Karpas-422 (cell line): ENCODE measurements around the gene PORCN. TPM values are rescaled to one million over a fixed set of nuclear protein-coding genes. Genes with fewer than 3 reads are reported as not detected.

ENCODE experiments used
- DNase-seq: peaks from one replicate; pipeline ENCODE4 v3.0.0-alpha.2; 2015
- H2AFZ ChIP-seq: fragments of 200-600 bp; sonication (generic); 2 replicates; pipeline ENCODE4 v1.6.1; 2014; ENCODE audit warnings: antibody characterized with exemption, low read length, mixed read lengths
- H3K27ac ChIP-seq: fragments of 200-600 bp; sonication (generic); 2 replicates; pipeline ENCODE4 v1.5.1; 2014; ENCODE audit warnings: mild to moderate bottlenecking, low read length, moderate library complexity
- H3K27me3 ChIP-seq: fragments of 200-600 bp; sonication (generic); 2 replicates; pipeline ENCODE4 v1.6.1; 2014; ENCODE audit warnings: low read length, mixed read lengths
- H3K36me3 ChIP-seq: fragments of 200-600 bp; sonication (generic); 2 replicates; pipeline ENCODE4 v1.6.1; 2014; ENCODE audit warnings: low read length, mixed read lengths; ENCODE audit not compliant: insufficient read depth
- H3K4me1 ChIP-seq: fragments of 200-600 bp; sonication (generic); 2 replicates; pipeline ENCODE4 v1.6.1; 2014; ENCODE audit warnings: mild to moderate bottlenecking, low read length, mixed read lengths
- H3K4me2 ChIP-seq: fragments of 200-600 bp; sonication (generic); 2 replicates; pipeline ENCODE4 v1.6.1; 2014; ENCODE audit warnings: low read length, low read depth, mild to moderate bottlenecking; ENCODE audit not compliant: poor library complexity, severe bottlenecking
- H3K4me3 ChIP-seq: fragments of 200-600 bp; sonication (generic); 2 replicates; pipeline ENCODE4 v1.5.1; 2014; ENCODE audit warnings: mild to moderate bottlenecking, antibody characterized with exemption, low read length, mixed read lengths
- H3K79me2 ChIP-seq: fragments of 200-600 bp; sonication (generic); 2 replicates; pipeline ENCODE4 v1.6.1; 2014; ENCODE audit warnings: mild to moderate bottlenecking, low read length, mixed read lengths
- H3K9ac ChIP-seq: fragments of 200-600 bp; sonication (generic); 2 replicates; pipeline ENCODE4 v1.6.0; 2014; ENCODE audit warnings: low read length
- H3K9me2 ChIP-seq: fragments of 200-600 bp; sonication (generic), shearing (Covaris generic); replicated peaks from 2 replicates; pipeline ENCODE4 v1.6.0; 2014; ENCODE audit warnings: mild to moderate bottlenecking, low read length, moderate library complexity; ENCODE audit not compliant: insufficient read depth
- H3K9me3 ChIP-seq: fragments of 300-700, 200-600 bp; sonication (generic); 2 replicates; pipeline ENCODE4 v1.6.1; 2014; ENCODE audit warnings: low read length, mixed read lengths
- H4K20me1 ChIP-seq: fragments of 200-600 bp; sonication (generic); 2 replicates; pipeline ENCODE4 v1.6.1; 2014; ENCODE audit warnings: mild to moderate bottlenecking, antibody characterized with exemption, low read length, low read depth; ENCODE audit not compliant: insufficient read depth
- total RNA-seq: library from RNA; depleted of rRNA; stranded (reverse); fragments of >200 nt; shearing (Covaris generic); gene quantifications from 2 replicates; pipeline ENCODE4 v1.2.3, GENCODE V29; 2014; ENCODE audit warnings: low replicate concordance

The PORCN gene
- total RNA-seq, 1 experiment from 2014 or later: not detected

- no peak overlapping the region for H3K27ac ChIP-seq
Measured at GRCh38 chrX:48509245-48509590, 426 bp downstream of the PORCN start.

GRCh38 chrX:48509619-48510018 lies 827 bp downstream of the PORCN start:
- Histone ChIP-seq H3K9ac (no peak overlapping the region), H3K27ac (no peak overlapping the region), H3K79me2 (no peaks in the 10 kb centered on the region), H3K4me1 (peaks cover 20% of the 10 kb centered on the region), H3K36me3 (no peaks in the 10 kb centered on the region), H4K20me1 (peaks cover 7% of the 10 kb centered on the region; the same call in 1 of the 2 replicates), H3K4me2 (no peak overlapping the region), H2AFZ (no peak overlapping the region), H3K27me3 (no peaks in the 10 kb centered on the region), H3K4me3 (no peak overlapping the region; the same call in 1 of the 2 replicates), H3K9me3 (no peaks in the 10 kb centered on the region), H3K9me2 (no peaks in the 10 kb centered on the region)
- DNase-seq: no peak

More at GRCh38 chrX:48509245-48509590, 426 bp downstream of the PORCN start:
- DNase-seq: no peak
- no peaks in the 10 kb centered on the region for H3K36me3 ChIP-seq
- H3K9me3 ChIP-seq: no peaks in the 10 kb centered on the region
- peak overlapping the region; percentile 69 for H3K4me2 ChIP-seq
- no peaks in the 10 kb centered on the region for H3K27me3 ChIP-seq
- H3K9ac ChIP-seq: no peak overlapping the region
- peaks cover 7% of the 10 kb centered on the region; the same call in 1 of the 2 replicates for H4K20me1 ChIP-seq
- no peaks in the 10 kb centered on the region for H3K9me2 ChIP-seq
- peaks cover 17% of the 10 kb centered on the region for H3K4me1 ChIP-seq
- H3K79me2 ChIP-seq: no peaks in the 10 kb centered on the region
- no peak overlapping the region for H2AFZ ChIP-seq
- peak overlapping the region; percentile 56; the same call in 1 of the 2 replicates for H3K4me3 ChIP-seq

- H3K27me3 ChIP-seq: no peaks in the 10 kb centered on the region
- H3K4me1 ChIP-seq: peaks cover 20% of the 10 kb centered on the region
- H3K36me3 ChIP-seq: no peaks in the 10 kb centered on the region
- no peak overlapping the region for H3K9ac ChIP-seq
- no peak overlapping the region for H2AFZ ChIP-seq
- DNase-seq: no peak
- no peak overlapping the region for H3K4me3 ChIP-seq
- H3K4me2 ChIP-seq: no peak overlapping the region
- no peaks in the 10 kb centered on the region for H3K9me2 ChIP-seq
- no peak overlapping the region for H3K27ac ChIP-seq
- H4K20me1 ChIP-seq: peaks cover 6% of the 10 kb centered on the region; the same call in 1 of the 2 replicates
- no peaks in the 10 kb centered on the region for H3K9me3 ChIP-seq
- no peaks in the 10 kb centered on the region for H3K79me2 ChIP-seq
Measured at GRCh38 chrX:48511560-48511959, 2.8 kb downstream of the PORCN start.

GRCh38 chrX:48512371-48512935 lies 3.7 kb downstream of the PORCN start:
- peaks cover 20% of the 10 kb centered on the region for H3K4me1 ChIP-seq
- peaks cover 4% of the 10 kb centered on the region; the same call in 1 of the 2 replicates for H4K20me1 ChIP-seq
- H3K4me2 ChIP-seq: no peak overlapping the region
- no peaks in the 10 kb centered on the region for H3K36me3 ChIP-seq
- no peaks in the 10 kb centered on the region for H3K9me3 ChIP-seq
- no peak overlapping the region for H3K27ac ChIP-seq
- no peaks in the 10 kb centered on the region for H3K9me2 ChIP-seq
- no peak overlapping the region for H3K4me3 ChIP-seq
- no peak overlapping the region for H2AFZ ChIP-seq
- no peak for DNase-seq
- no peaks in the 10 kb centered on the region for H3K27me3 ChIP-seq
- no peaks in the 10 kb centered on the region for H3K79me2 ChIP-seq
- no peak overlapping the region for H3K9ac ChIP-seq

- no peaks in the 10 kb centered on the region for H3K79me2 ChIP-seq
- H3K9ac ChIP-seq: no peak overlapping the region
- no peaks in the 10 kb centered on the region for H3K9me3 ChIP-seq
- no peak overlapping the region for H3K4me3 ChIP-seq
- no peak overlapping the region for H3K27ac ChIP-seq
- no peaks in the 10 kb centered on the region for H3K36me3 ChIP-seq
- H4K20me1 ChIP-seq: peaks cover 4% of the 10 kb centered on the region; the same call in 1 of the 2 replicates
- H3K27me3 ChIP-seq: no peaks in the 10 kb centered on the region
- no peak overlapping the region for H3K4me2 ChIP-seq
- no peaks in the 10 kb centered on the region for H3K9me2 ChIP-seq
- no peak for DNase-seq
- H2AFZ ChIP-seq: no peak overlapping the region
- H3K4me1 ChIP-seq: peaks cover 16% of the 10 kb centered on the region
Measured at GRCh38 chrX:48513670-48514069, 4.9 kb downstream of the PORCN start.

- no peaks in the 10 kb centered on the region for H3K27me3 ChIP-seq
- H3K9ac ChIP-seq: no peak overlapping the region
Measured at GRCh38 chrX:48514126-48514806, 5.5 kb downstream of the PORCN start.

GRCh38 chrX:48514868-48515460 lies 6.2 kb downstream of the PORCN start:
- Histone ChIP-seq H3K36me3 (no peaks in the 10 kb centered on the region), H3K27me3 (no peaks in the 10 kb centered on the region), H3K9me3 (no peaks in the 10 kb centered on the region), H3K4me2 (no peak overlapping the region), H4K20me1 (no peaks in the 10 kb centered on the region), H3K4me3 (no peak overlapping the region), H3K9ac (no peak overlapping the region), H3K79me2 (no peaks in the 10 kb centered on the region), H2AFZ (no peak overlapping the region), H3K4me1 (peaks cover 10% of the 10 kb centered on the region), H3K27ac (no peak overlapping the region), H3K9me2 (no peaks in the 10 kb centered on the region)
- DNase-seq: no peak

More at GRCh38 chrX:48514126-48514806, 5.5 kb downstream of the PORCN start:
- Histone ChIP-seq H2AFZ (no peak overlapping the region), H3K27ac (no peak overlapping the region), H3K9me3 (no peaks in the 10 kb centered on the region), H3K36me3 (no peaks in the 10 kb centered on the region), H3K4me1 (peaks cover 12% of the 10 kb centered on the region), H4K20me1 (peaks cover 4% of the 10 kb centered on the region; the same call in 1 of the 2 replicates), H3K4me3 (no peak overlapping the region), H3K4me2 (no peak overlapping the region), H3K9me2 (no peaks in the 10 kb centered on the region), H3K79me2 (no peaks in the 10 kb centered on the region)
- no peak for DNase-seq

GRCh38 chrX:48515842-48516241 lies 7.0 kb downstream of the PORCN start:
- Histone ChIP-seq H2AFZ (no peak overlapping the region), H4K20me1 (no peaks in the 10 kb centered on the region), H3K4me3 (no peak overlapping the region), H3K27me3 (no peaks in the 10 kb centered on the region), H3K4me2 (no peak overlapping the region), H3K4me1 (peaks cover 12% of the 10 kb centered on the region), H3K9me2 (no peaks in the 10 kb centered on the region), H3K9me3 (no peaks in the 10 kb centered on the region), H3K79me2 (no peaks in the 10 kb centered on the region), H3K9ac (no peak overlapping the region), H3K27ac (no peak overlapping the region), H3K36me3 (no peaks in the 10 kb centered on the region)
- DNase-seq: no peak
